GM19043 (cell line): Measurements from ENCODE around the gene TARS3.

Experiments
- ATAC-seq: cut with Tn5 transposase; IDR thresholded peaks from one replicate; pipeline ENCODE4 v1.9.1; 2021; ENCODE audit warnings: low read depth; ENCODE audit not compliant: unreplicated experiment

TARS3 gene

GRCh38 chr15:101707983-101708382 lies 16.3 kb downstream of the TARS3 start:
- ATAC-seq: no peak

DNA sequence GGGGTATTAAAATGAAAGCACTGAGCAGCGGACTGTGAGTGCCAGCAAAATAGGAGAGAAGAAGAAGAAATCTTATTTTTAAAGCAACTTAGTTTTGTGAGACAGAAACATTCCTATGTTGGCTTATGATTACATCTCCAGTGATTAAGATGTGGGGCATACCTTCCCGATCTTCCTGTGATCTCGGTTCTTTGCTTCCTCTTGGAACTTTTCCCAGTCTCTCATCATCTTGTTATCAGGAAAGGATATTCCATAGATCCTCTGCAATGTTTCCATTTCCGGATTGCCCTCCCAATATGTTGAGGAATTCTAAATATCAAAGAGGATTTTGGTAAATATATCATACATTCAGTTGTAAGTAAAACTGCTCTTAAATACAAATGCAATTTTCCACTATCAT lies 22.2 kb downstream of the TARS3 start:
- ATAC-seq: no peak

DNA sequence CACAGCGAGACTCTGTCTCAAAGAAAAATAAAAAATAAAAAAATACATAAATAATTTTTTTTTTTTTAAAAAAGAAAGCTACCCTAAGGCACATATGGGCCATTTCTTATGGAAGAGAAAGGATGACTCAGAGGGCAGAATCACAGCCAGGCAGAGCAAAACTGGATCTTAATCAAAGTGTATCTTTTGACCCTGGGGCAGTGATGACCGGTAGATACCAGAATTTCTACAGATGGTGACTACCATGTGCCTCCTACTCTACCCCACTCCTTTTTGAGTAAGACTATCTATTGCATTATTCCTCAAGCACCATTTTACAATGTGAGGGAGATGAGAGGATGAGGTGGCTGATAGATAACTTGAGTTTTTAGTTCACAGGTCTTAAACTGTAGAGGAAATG lies 26.0 kb downstream of the TARS3 start:
- ATAC-seq: no peak

DNA sequence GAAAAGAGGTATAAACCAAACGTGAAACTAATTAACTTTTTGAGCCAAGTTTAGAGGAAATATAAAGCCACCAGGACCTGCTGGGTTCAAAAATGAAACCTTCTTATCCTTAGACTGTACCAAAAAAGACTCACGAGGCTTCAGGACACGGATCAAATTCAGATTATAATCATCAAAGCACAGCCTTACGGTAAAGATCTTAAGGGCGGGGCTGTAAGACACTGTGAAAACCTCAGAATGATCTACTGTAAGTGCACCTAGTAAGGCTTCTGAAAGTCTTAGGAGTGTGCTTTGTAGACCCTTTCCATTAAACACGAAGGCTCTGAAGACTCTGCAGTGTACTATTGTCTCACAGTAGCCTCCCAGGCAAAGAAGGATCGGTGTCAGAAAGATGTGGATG lies 26.8 kb downstream of the TARS3 start:
- ATAC-seq: no peak

DNA sequence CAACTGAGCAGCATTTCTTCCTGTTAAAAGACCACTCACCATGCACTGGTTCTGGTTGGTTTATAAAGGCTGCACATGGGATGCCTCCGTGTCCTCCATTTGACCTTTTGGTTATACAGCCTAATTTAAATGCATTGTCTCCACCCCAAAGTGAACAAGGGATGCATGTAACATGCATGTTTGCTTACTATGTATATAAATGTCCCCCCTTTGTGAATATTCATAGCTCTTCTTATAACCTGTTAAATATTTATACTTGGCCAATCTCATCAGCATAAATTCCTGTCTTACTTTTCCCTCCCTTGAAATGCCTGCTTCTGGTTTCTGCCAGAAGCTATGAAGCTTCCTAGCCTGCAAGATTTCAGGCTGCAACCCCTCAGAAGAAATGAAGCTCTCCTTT lies 27.4 kb downstream of the TARS3 start:
- no peak for ATAC-seq

GRCh38 chr15:101694261-101694660 lies 30.0 kb downstream of the TARS3 start:
- no peak for ATAC-seq

GRCh38 chr15:101692801-101693598 lies 31.3 kb downstream of the TARS3 start:
- no peak for ATAC-seq

- no peak for ATAC-seq
Observed at GRCh38 chr15:101689901-101690300, 34.4 kb downstream of the TARS3 start.

- no peak for ATAC-seq
Observed at GRCh38 chr15:101686718-101687117, 37.6 kb downstream of the TARS3 start.

DNA sequence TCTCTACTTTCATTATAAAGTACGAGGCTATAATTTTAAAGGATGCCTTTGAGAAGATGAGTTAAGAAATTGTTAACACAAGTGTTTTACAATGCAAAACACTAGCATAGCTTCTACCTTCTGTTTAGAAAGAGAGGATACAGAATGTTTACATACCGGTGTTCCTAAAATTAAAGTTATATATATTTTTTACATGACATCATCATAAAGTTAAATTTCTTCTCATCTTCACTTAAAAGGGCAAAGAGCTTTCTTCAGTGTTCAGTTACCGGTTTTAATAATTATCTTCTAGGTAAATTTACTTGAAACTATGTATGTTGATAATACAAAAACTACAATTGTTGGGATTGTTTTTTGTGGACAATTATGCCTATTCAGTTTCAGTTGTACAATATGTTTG lies 39.4 kb downstream of the TARS3 start:
- ATAC-seq: no peak

- no peak for ATAC-seq
Observed at GRCh38 chr15:101684384-101684783, 39.9 kb downstream of the TARS3 start.

DNA sequence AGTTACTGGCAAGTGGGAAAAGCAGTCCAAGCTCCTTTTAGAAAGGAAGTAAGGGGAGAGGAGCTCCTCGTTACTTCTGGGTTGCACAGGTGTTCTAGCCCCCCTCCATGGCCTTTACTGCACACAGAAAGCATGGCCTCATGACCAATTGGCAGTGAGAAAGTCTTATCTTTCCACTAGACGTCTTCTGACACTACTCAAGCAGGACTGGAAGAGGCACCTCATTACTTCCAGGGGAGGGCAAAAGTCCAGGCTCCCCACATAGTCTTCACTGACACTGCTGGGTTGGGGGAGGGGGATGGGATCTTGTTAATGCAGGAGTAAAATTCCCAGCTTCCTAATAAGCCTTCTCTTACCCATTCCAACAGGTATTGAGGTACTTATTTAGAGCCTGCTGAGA lies 44.5 kb downstream of the TARS3 start:
- no peak for ATAC-seq

DNA sequence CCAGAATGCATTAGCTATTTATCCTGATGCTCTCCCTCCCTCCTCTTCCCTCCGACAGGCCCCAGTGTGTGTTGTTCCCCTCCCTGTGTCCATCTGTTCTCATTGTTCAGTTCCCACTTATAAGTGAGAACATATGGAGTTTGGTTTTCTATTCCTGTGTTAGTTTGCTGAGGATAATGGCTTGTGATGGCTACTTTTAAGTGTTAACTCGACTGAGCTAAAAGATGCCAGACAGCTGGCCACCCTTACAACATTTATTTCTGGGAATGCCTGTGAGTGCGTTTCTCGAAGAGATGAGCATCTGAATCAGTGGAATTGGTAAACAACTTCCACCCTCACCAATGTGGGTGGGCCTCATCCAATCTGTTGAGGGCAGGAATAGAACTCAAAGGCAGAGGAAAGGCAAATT lies 47.3 kb downstream of the TARS3 start:
- no peak for ATAC-seq

DNA sequence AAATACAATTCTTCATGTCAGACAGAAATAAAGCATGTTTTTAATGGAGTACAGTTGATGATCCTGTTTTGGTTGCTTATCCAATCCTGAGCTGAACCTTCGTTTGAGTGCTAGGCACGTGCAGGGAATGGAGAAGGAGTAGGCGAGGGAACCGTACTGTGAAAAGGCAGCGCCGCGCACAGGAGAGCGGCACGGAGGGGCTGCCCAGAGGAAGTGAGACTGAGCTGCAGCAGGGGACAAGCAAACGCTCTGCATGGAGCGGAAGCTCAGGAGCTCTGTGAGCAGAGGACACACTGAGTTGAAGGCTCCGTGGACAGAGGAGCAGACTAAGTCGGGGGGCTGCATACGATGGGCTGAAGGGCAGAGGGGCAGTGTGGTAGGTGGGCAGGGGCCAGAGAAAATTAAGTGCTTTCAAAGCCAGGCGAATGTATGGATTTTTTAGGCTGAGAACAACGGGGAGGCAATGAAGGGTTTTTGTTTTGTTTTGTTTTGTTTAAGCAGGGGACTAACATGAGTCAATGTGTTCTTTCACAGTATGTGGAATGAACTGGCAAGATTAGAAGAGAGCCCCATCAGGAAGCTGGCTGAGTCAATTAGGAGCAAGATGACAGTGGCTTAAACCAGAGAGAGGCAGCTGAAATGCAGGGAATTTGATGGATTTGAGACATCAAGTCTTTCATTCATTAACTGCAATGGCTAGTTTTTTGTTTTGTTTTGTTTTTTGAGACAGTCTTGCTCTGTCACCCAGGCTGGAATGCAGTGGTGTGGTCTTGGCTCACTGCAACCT lies 48.3 kb downstream of the TARS3 start:
- ATAC-seq: no peak

DNA sequence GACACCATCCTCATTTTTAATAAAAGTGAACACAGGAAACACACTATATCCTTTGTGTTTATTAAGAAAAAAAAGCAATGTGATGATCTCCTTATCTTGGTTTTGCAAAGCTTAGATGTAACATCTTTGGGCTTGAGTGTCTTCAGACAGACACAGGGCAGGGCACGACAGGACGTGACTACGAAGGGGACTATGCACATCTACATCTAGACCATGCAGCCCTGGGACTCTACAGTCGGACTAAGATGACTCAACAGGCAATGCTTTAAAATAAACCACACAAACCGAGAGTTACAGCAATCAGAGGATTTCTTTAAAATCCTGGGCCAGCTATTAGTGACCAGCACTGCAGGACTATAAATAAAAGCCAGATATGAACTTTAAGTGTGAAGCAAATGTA lies 49.3 kb downstream of the TARS3 start:
- ATAC-seq: no peak

GRCh38 chr15:101672298-101672697 lies 52.0 kb downstream of the TARS3 start:
- ATAC-seq: no peak

- no peak for ATAC-seq
Observed at GRCh38 chr15:101669744-101670143, 54.5 kb downstream of the TARS3 start.

DNA sequence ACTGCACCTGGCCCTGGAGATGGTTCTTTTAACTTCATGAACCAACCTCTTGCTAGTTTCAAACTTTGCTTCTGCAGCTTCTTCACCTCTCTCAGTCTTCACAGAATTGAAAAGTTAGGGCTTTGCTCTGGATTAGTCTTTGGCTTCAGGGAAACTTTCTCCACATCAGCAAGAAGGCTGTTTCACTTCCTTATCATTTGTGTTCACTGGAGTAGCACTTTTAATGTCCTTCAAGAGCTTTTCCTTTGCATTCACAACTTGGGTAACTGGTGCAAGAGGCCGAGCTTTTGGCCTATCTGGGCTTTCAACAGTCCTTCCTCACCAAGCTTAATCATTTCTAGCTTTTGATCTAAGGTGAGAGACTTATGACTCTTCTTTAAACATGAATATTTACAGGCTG lies 56.4 kb downstream of the TARS3 start:
- no peak for ATAC-seq

- ATAC-seq: no peak
Observed at GRCh38 chr15:101664303-101664913, 59.9 kb downstream of the TARS3 start.

DNA sequence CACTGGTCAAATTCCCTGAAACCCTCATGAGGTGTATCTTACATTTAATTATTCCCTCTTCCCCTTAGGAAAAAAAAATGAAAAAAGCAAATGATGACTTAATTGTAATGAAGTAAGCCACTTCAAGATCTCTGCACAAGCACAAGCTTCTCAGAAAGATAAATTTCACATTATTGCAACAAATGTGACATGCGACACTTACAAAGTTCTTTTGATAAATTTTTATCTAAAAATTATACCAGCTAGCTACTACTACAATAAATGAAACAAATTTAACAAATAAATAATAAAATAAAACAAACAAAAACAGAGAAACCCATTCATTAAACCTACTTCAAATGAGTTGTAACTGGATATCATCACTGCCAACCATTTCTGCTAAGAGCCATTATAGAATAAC lies 62.1 kb downstream of the TARS3 start:
- ATAC-seq: no peak

GRCh38 chr15:101660005-101660404 lies 64.3 kb downstream of the TARS3 start:
- no peak for ATAC-seq
